ENCODE data around the gene PLEKHB1.

PLEKHB1 gene

GRCh38 chr11:73647459-73648100, 1.2 kb downstream of the PLEKHB1 start:
- peak; percentile 29 for DNase-seq (ENCODE audit: low read depth)
- H3K4me3 ChIP-seq (ENCODE audit: low read depth, low read length) = peak overlapping the region; percentile 16

DNA sequence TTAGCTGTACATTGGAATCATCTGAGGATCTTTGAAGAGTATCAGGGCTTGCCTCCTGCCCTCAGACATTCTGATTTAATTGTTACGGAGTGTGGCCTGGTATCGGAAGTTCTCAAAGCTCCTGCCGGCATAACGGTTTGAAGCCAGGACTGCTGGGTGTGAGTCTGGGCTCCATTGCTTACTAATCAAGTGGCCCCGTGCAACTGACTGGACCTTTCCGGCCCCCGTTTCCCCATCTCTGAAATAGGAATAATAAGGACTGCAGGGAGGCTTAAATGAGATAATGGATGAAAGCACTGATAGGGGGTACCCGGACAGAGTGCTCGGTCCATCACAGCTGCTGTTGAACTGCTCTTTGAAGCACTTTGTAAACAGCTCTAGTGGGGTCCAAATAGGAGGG, 1.7 kb downstream of the PLEKHB1 start:
- no peak overlapping the region for H3K4me3 ChIP-seq (ENCODE audit: low read depth, low read length)
- no peak for DNase-seq (ENCODE audit: low read depth)

GRCh38 chr11:73648571-73649046, 2.2 kb downstream of the PLEKHB1 start:
- no peak overlapping the region for H3K4me3 ChIP-seq (ENCODE audit: low read depth, low read length)
- DNase-seq (ENCODE audit: low read depth) = no peak

DNA sequence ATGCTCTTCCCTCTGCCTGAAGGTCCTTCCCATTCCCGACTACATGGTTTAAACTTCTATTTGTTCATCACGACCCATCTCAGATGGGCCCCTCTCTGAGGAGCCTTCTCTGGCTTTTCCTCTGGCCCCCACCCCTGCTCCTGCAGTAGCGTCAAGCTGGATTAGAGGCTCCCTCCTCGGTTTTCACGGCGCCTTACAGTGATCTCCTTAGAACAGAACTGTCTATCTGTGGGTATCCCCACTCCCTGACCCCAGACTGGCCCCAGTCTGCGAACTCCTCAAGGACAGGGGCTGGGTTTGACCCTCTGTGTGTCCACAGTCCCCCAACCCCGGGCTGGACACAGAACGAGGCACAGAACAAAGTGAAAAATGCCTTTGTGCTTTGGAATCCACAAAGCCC, 2.8 kb downstream of the PLEKHB1 start:
- no peak for DNase-seq (ENCODE audit: low read depth)
- H3K4me3 ChIP-seq (ENCODE audit: low read depth, low read length) = no peak overlapping the region

GRCh38 chr11:73650400-73650799, 4.0 kb downstream of the PLEKHB1 start:
- no peak for DNase-seq (ENCODE audit: low read depth)
- no peak overlapping the region for H3K4me3 ChIP-seq (ENCODE audit: low read depth, low read length)

GRCh38 chr11:73651252-73651651, 4.9 kb downstream of the PLEKHB1 start:
- no peak for DNase-seq (ENCODE audit: low read depth)
- H3K4me3 ChIP-seq (ENCODE audit: low read depth, low read length) = no peak overlapping the region

- H3K4me3 ChIP-seq (ENCODE audit: low read depth, low read length) = no peak overlapping the region
- no peak for DNase-seq (ENCODE audit: low read depth)
Measured at GRCh38 chr11:73651661-73652045, 5.3 kb downstream of the PLEKHB1 start.

GRCh38 chr11:73652046-73652730, 5.8 kb downstream of the PLEKHB1 start:
- H3K4me3 ChIP-seq (ENCODE audit: low read depth, low read length) = no peak overlapping the region
- no peak for DNase-seq (ENCODE audit: low read depth)

- no peak overlapping the region for H3K4me3 ChIP-seq (ENCODE audit: low read depth, low read length)
- no peak for DNase-seq (ENCODE audit: low read depth)
Measured at GRCh38 chr11:73652856-73653559, 6.6 kb downstream of the PLEKHB1 start.

GRCh38 chr11:73653996-73654395, 7.6 kb downstream of the PLEKHB1 start:
- DNase-seq (ENCODE audit: low read depth) = no peak
- no peak overlapping the region for H3K4me3 ChIP-seq (ENCODE audit: low read depth, low read length)

DNA sequence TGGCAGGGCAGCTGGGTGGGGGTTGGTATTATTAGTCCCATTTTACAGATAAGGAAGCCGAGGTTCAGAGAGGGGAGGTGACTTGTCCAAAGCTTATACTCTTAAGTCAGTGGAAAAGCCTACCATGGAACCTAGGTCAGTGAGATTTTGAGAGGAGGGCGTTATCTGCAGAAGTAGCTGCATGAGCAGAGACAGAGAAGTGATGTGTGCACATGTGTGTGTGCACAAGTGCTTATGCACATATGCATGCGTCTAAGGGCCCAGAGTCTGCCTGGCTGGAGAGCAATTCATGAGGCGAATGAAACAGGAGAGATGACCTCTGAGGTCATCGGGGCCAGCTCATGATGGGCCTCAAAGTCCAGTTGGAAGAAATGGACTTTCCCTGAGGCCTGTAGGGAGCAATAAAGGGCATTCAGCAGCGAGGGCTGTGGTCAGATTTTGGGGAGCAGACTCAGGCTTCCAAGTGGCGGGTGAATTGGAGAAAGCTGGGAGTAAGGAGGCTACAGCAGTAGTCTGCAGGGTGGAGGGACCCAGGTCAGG, 8.2 kb downstream of the PLEKHB1 start:
- no peak for DNase-seq (ENCODE audit: low read depth)
- H3K4me3 ChIP-seq (ENCODE audit: low read depth, low read length) = no peak overlapping the region

- no peak for DNase-seq (ENCODE audit: low read depth)
- no peak overlapping the region for H3K4me3 ChIP-seq (ENCODE audit: low read depth, low read length)
Measured at GRCh38 chr11:73655686-73656085, 9.3 kb downstream of the PLEKHB1 start.

DNA sequence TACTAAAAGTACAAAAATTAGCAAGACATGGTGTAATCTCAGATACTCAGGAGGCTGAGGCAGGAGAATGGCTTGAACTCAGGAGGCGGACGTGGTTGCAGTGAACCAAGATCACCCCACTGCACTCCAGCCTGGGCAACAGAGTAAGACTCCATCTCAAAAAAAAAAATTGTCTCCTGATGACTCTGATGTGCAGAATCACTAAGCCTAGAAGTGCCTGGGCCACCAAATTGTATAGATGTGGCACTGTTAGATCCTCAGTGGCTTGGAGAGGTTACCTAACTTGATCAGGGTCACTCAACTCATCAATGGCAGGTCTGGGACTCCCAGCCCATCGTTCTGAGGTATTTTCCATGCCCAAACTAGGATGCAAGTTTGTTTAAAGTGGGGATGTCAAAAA, 10.6 kb downstream of the PLEKHB1 start:
- no peak for DNase-seq (ENCODE audit: low read depth)
- no peak overlapping the region for H3K4me3 ChIP-seq (ENCODE audit: low read depth, low read length)

- no peak for DNase-seq (ENCODE audit: low read depth)
- no peak overlapping the region for H3K4me3 ChIP-seq (ENCODE audit: low read depth, low read length)
Measured at GRCh38 chr11:73659961-73660360, 13.6 kb downstream of the PLEKHB1 start.

DNA sequence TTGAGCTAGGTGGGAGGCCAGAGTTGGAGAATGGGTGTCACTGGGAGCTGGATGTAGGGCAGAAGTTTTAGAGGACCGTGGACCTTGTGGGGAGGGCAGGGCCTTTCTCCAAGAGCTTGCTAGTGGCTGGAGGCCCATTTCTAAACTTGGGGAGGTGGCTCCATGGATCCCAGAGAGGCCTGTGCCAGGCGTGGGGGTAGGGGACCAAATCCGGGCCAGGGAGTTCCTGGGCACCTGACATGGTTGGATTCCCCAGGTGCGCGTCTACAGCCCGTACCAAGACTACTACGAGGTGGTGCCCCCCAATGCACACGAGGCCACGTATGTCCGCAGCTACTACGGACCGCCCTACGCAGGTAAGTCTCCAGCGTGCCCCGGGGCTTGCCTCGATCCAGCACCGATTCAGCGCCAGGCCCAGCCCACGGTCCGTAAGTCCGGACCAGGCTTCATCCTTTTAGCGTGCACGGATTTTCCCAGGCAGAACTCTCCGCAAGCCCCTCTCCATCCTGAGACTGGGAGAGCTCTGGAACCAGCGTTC, 14.2 kb downstream of the PLEKHB1 start:
- peak overlapping the region; percentile 45 for H3K4me3 ChIP-seq (ENCODE audit: low read depth, low read length)
- no peak for DNase-seq (ENCODE audit: low read depth)

DNA sequence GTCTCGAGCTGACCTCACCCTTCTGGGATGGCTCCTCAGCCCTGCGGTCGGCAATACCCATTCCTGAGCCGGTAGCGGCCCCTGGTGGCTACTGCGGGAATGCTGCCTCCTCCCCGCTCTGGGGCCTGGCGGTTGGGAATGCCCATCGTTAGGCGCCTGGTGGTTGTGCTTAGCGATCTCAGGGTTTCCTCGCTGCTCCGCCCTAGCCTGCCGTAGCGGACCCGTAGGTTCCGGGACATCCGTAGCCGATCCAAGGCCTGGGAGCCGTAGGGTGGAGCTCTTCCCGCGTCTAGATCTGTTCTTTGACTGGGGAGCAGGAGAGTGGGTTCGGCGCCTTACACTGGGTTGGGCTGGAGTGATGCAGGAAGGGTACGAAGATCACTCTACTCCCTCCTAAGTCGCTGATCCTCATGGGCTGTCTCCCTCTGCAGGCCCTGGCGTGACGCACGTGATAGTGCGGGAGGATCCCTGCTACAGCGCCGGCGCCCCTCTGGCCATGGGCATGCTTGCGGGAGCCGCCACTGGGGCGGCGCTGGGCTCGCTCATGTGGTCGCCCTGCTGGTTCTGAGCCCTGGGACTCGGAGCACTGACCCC, 14.8 kb downstream of the PLEKHB1 start:
- peak; percentile 28 for DNase-seq (ENCODE audit: low read depth)
- H3K4me3 ChIP-seq (ENCODE audit: low read depth, low read length) = peak overlapping the region; percentile 45

GRCh38 chr11:73662445-73663157, 16.2 kb downstream of the PLEKHB1 start:
- H3K4me3 ChIP-seq (ENCODE audit: low read depth, low read length) = no peak overlapping the region
- DNase-seq (ENCODE audit: low read depth) = no peak

DNA sequence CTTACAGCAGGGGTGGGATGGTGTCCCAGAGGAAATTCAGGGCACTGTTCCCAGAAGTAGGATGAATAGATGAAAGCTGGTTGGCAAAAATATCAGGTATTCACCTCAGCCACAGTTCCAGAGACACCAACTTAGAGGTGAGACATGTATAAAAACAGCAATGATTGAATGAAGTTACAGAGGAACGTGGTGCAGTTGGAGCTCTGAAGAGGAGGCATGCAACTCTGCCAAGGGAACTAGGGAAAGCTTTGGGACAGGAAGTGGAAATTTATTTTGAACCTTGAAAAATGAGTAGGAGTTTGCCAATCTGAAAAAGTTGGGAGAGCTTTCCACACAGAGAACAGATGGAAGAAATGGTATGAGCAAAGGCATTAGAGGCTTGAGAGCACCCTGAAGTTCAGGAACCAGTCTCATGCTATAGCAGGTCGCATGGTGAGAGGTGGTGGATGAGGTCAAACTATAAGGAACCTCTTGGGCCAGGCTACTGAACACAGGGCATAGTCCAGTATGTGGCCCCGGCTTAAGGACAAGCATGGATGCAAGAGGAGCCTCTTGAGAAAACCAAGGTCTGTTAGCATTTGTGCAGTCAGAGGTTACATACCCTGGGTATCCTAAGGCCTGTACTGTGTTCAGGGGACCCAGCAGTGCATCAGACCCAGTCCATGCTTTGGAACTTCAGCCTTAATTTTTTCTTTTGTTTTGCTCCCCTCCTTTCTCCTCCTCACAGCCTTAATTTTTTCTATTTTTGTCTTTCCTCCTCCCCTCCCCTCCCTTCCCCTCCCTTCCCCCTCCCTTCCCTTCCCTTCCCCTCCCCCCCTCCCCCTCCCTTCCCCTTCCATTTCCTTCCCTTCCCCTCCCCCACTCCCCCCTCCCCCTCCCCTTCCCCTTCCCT, 17.5 kb downstream of the PLEKHB1 start:
- no peak overlapping the region for H3K4me3 ChIP-seq (ENCODE audit: low read depth, low read length)
- DNase-seq (ENCODE audit: low read depth) = no peak
